ENCODE data around the gene TMEM37.

Gene TMEM37

GRCh38 chr2:119431155-119431975, at the start of gene TMEM37:
TSS of gene TMEM37 (plus strand) at chr2:119431854. CDS start at chr2:119431904, 50 bp downstream.
- TF ChIP-seq CTCF (IDR thresholded peaks at IDR 0.05; ENCODE audit: borderline replicate concordance, insufficient read depth, low read depth, low read length), result no peak
- peak within 1 kb of the TSS; percentile 12 for H3K4me3 ChIP-seq (ENCODE audit: low read depth, low read length)

- TF ChIP-seq CTCF (IDR thresholded peaks at IDR 0.05; ENCODE audit: borderline replicate concordance, insufficient read depth, low read depth, low read length), result no peak
- no peak overlapping the region for H3K4me3 ChIP-seq (ENCODE audit: low read depth, low read length)
These were observed 48.1 kb upstream of the TMEM37 start for GRCh38 chr2:119383410-119384140.

GRCh38 chr2:119384971-119385370, 46.7 kb upstream of the TMEM37 start:
- H3K4me3 ChIP-seq (ENCODE audit: low read depth, low read length), result no peak overlapping the region
- no peak for TF ChIP-seq CTCF (IDR thresholded peaks at IDR 0.05; ENCODE audit: borderline replicate concordance, insufficient read depth, low read depth, low read length)

DNA sequence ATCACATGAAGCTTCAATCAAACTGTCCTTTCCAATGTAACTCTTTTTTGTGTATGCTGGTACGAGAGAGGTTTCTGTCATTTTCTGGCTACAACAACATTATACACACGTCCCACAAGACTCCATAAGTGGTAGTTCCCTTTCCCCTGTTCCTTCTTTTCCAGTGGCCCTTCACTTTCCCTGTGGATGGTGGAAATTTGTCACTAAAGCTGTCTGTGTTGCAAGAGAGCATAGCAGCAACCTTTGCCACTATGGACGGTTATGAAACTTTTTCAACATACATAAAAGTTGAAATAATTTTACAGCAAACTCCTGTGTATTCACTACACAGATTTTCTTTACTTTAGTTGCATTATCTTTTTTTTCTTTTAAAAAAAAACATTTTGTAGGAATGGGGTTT, 46.2 kb upstream of the TMEM37 start:
- H3K4me3 ChIP-seq (ENCODE audit: low read depth, low read length), result no peak overlapping the region
- no peak for TF ChIP-seq CTCF (IDR thresholded peaks at IDR 0.05; ENCODE audit: borderline replicate concordance, insufficient read depth, low read depth, low read length)

- peak; percentile 37; the same call in 1 of the 2 replicates for TF ChIP-seq CTCF (IDR thresholded peaks at IDR 0.05; ENCODE audit: borderline replicate concordance, insufficient read depth, low read depth, low read length)
- no peak overlapping the region for H3K4me3 ChIP-seq (ENCODE audit: low read depth, low read length)
These were observed 44.1 kb upstream of the TMEM37 start for GRCh38 chr2:119387381-119388129.

DNA sequence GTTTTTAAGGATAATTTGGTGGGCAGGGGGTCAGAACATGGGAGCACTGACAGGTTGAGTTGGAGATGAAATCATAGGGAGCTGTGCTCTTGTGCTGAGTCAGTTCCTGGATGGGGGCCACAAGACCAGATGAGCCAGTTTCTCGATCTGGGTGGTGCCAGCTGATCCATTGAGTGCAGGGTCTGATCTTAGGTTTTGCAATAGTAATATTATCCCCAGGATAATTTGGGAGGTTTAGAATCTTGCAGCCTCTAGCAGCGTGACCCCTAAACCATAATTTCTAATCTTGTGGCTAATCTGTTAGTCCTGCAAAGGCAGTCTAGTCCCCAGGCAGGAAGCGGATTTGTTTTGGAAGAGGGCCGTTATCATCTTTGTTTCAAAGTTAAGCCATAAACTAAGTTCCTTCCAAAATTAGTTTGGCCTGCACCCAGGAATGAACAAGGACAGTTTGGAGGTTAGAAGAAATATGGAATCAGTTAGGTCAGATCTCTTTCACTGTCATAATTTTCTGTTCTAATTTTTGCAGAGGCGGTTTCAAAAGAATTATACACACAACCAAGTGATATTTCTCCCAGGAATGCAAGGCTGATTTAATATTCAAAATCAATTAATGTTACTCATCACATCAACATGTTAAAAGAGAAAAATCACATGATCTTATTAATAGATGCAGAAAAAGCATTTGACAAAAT, 41.9 kb upstream of the TMEM37 start:
- no peak overlapping the region for H3K4me3 ChIP-seq (ENCODE audit: low read depth, low read length)
- TF ChIP-seq CTCF (IDR thresholded peaks at IDR 0.05; ENCODE audit: borderline replicate concordance, insufficient read depth, low read depth, low read length), result no peak

Measured in GM12875 (cell line).